Measurements from ENCODE around the gene MIPOL1. TPM values are rescaled to one million over a fixed set of nuclear protein-coding genes. Genes with fewer than 3 reads are reported as not detected.
A peak's percentile ranks its signal among the peaks of the same experiment; 100 is the strongest.

Gene MIPOL1
- total and polyA plus RNA-seq, 2 experiments from 2014 or later = 16.6 to 24.8 TPM

- TF ChIP-seq, protein P1, sequence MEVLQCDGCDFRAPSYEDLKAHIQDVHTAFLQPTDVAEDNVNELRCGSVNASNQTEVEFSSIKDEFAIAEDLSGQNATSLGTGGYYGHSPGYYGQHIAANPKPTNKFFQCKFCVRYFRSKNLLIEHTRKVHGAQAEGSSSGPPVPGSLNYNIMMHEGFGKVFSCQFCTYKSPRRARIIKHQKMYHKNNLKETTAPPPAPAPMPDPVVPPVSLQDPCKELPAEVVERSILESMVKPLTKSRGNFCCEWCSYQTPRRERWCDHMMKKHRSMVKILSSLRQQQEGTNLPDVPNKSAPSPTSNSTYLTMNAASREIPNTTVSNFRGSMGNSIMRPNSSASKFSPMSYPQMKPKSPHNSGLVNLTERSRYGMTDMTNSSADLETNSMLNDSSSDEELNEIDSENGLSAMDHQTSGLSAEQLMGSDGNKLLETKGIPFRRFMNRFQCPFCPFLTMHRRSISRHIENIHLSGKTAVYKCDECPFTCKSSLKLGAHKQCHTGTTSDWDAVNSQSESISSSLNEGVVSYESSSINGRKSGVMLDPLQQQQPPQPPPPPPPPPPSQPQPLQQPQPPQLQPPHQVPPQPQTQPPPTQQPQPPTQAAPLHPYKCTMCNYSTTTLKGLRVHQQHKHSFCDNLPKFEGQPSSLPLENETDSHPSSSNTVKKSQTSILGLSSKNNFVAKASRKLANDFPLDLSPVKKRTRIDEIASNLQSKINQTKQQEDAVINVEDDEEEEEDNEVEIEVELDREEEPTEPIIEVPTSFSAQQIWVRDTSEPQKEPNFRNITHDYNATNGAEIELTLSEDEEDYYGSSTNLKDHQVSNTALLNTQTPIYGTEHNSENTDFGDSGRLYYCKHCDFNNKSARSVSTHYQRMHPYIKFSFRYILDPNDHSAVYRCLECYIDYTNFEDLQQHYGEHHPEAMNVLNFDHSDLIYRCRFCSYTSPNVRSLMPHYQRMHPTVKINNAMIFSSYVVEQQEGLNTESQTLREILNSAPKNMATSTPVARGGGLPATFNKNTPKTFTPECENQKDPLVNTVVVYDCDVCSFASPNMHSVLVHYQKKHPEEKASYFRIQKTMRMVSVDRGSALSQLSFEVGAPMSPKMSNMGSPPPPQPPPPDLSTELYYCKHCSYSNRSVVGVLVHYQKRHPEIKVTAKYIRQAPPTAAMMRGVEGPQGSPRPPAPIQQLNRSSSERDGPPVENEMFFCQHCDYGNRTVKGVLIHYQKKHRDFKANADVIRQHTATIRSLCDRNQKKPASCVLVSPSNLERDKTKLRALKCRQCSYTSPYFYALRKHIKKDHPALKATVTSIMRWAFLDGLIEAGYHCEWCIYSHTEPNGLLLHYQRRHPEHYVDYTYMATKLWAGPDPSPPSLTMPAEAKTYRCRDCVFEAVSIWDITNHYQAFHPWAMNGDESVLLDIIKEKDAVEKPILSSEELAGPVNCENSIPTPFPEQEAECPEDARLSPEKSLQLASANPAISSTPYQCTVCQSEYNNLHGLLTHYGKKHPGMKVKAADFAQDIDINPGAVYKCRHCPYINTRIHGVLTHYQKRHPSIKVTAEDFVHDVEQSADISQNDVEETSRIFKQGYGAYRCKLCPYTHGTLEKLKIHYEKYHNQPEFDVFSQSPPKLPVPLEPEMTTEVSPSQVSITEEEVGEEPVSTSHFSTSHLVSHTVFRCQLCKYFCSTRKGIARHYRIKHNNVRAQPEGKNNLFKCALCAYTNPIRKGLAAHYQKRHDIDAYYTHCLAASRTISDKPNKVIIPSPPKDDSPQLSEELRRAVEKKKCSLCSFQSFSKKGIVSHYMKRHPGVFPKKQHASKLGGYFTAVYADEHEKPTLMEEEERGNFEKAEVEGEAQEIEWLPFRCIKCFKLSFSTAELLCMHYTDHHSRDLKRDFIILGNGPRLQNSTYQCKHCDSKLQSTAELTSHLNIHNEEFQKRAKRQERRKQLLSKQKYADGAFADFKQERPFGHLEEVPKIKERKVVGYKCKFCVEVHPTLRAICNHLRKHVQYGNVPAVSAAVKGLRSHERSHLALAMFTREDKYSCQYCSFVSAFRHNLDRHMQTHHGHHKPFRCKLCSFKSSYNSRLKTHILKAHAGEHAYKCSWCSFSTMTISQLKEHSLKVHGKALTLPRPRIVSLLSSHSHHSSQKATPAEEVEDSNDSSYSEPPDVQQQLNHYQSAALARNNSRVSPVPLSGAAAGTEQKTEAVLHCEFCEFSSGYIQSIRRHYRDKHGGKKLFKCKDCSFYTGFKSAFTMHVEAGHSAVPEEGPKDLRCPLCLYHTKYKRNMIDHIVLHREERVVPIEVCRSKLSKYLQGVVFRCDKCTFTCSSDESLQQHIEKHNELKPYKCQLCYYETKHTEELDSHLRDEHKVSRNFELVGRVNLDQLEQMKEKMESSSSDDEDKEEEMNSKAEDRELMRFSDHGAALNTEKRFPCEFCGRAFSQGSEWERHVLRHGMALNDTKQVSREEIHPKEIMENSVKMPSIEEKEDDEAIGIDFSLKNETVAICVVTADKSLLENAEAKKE (CRISPR knock-in tag; IDR thresholded peaks at IDR 0.05) = no peak
- no peak for TF ChIP-seq POLR2AphosphoS5 (IDR thresholded peaks at IDR 0.05; ENCODE audit: low read depth)
- TF ChIP-seq, protein P2, sequence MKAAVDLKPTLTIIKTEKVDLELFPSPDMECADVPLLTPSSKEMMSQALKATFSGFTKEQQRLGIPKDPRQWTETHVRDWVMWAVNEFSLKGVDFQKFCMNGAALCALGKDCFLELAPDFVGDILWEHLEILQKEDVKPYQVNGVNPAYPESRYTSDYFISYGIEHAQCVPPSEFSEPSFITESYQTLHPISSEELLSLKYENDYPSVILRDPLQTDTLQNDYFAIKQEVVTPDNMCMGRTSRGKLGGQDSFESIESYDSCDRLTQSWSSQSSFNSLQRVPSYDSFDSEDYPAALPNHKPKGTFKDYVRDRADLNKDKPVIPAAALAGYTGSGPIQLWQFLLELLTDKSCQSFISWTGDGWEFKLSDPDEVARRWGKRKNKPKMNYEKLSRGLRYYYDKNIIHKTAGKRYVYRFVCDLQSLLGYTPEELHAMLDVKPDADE (IDR thresholded peaks at IDR 0.05) = no peak
- no peak for TF ChIP-seq CREB1 (CRISPR knock-in tag; IDR thresholded peaks at IDR 0.05; ENCODE audit: low read depth)
Measured at GRCh38 chr14:37186865-37187264, 10.9 kb upstream of the MIPOL1 start (continued).

- Mint-ChIP-seq H3K27me3 (ENCODE audit: insufficient read depth, low read depth, poor library complexity) (peaks cover 4% of the 10 kb centered on the region), H3K36me3 (ENCODE audit: low read depth) (no peaks in the 10 kb centered on the region), H3K4me3 (no peak overlapping the region), H3K4me1 (no peaks in the 10 kb centered on the region), H3K27ac (no peak overlapping the region), H3K9me3 (peaks cover under 1% of the 10 kb centered on the region; the same call in 2 of the 3 replicates)
- Histone ChIP-seq H3K79me2 (replicated peaks; ENCODE audit: insufficient read depth) (no peaks in the 10 kb centered on the region), H3K27ac (ENCODE audit: low read depth) (no peak overlapping the region), H4K20me1 (replicated peaks; ENCODE audit: insufficient read depth) (no peaks in the 10 kb centered on the region), H3F3A (replicated peaks; ENCODE audit: low read depth) (no peaks in the 10 kb centered on the region), H3K9me2 (ENCODE audit: insufficient read depth) (no peaks in the 10 kb centered on the region), H3K4me1 (ENCODE audit: insufficient read depth) (no peaks in the 10 kb centered on the region), H3K36me3 (ENCODE audit: insufficient read depth) (no peaks in the 10 kb centered on the region), H2AFZ (peak overlapping the region; percentile 87; the same call in 1 of the 2 replicates), H3K4me3 (no peak overlapping the region), H3K27me3 (ENCODE audit: insufficient read depth) (no peaks in the 10 kb centered on the region), H3K4me2 (no peak overlapping the region)
- no peak for ATAC-seq
- TF ChIP-seq ZNF331 (CRISPR knock-in tag; IDR thresholded peaks at IDR 0.05; ENCODE audit: low read depth) = no peak
- TF ChIP-seq, protein P3, sequence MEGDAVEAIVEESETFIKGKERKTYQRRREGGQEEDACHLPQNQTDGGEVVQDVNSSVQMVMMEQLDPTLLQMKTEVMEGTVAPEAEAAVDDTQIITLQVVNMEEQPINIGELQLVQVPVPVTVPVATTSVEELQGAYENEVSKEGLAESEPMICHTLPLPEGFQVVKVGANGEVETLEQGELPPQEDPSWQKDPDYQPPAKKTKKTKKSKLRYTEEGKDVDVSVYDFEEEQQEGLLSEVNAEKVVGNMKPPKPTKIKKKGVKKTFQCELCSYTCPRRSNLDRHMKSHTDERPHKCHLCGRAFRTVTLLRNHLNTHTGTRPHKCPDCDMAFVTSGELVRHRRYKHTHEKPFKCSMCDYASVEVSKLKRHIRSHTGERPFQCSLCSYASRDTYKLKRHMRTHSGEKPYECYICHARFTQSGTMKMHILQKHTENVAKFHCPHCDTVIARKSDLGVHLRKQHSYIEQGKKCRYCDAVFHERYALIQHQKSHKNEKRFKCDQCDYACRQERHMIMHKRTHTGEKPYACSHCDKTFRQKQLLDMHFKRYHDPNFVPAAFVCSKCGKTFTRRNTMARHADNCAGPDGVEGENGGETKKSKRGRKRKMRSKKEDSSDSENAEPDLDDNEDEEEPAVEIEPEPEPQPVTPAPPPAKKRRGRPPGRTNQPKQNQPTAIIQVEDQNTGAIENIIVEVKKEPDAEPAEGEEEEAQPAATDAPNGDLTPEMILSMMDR (conservative IDR thresholded peaks at IDR 0.05; ENCODE audit: low read depth in 2 of 2) = no peak
- no peak for DNase-seq (ENCODE audit: low spot score)
Measured at GRCh38 chr14:37187294-37187693, 10.4 kb upstream of the MIPOL1 start.

Data from GM23338 (cell line).